ENCODE results near the gene SBSN. TPM values are rescaled to one million over a fixed set of nuclear protein-coding genes. Genes with fewer than 3 reads are reported as not detected.

SBSN gene
- total and polyA plus RNA-seq, 9 of the 15 experiments (the other 6 are each of a cell fraction or from before 2014, with no cell fraction given) = 0.05 TPM; not detected in 8

GRCh38 chr19:35545001-35545854 is 17.1 kb upstream of the SBSN start, which contains the start of gene TMEM147:
Gene TMEM147, plus strand, starts transcription at chr19:35545626. Its CDS starts 114 bp downstream, at chr19:35545740.
- H3K79me2 ChIP-seq (ENCODE audit: control insufficient read depth, insufficient read depth, low read length) = peaks cover 36% of the 10 kb centered on the region
- H3K27me3 ChIP-seq (ENCODE audit: control insufficient read depth in 2 of 2, insufficient read depth in 2 of 2, low read length in 2 of 2) = no peaks in the 10 kb centered on the region
- no peaks in the 10 kb centered on the region for H3K9me3 ChIP-seq (replicated peaks; ENCODE audit: control insufficient read depth, insufficient read depth, low read depth, low read length)
- peak within 1 kb of the TSS; percentile 100 for H3K4me2 ChIP-seq (ENCODE audit: insufficient read depth, low read length)
- peaks cover 57% of the 10 kb centered on the region; the same call in 2 of the 3 replicates for H3K36me3 ChIP-seq (ENCODE audit: control insufficient read depth, insufficient read depth, low read length)
- BruUV-seq (replicated peaks) = TSS peak; percentile 71
- ChIA-PET CTCF (ENCODE audit: low intra/inter-chr PET ratio) (interaction anchor here (0.6 to 1.5 kb wide), 2 partner anchors 97 to 171 kb away, joined by 3 to 4 read pairs; no protein-coding TSS in a partner anchor), POLR2A (no interaction called here)
- in situ Hi-C loops (cut with MboI) = no loop called here
- peak; percentile 97 for ATAC-seq
- intact Hi-C loops (cut with micrococcal nuclease) = no loop called here
- peak within 1 kb of the TSS; percentile 97 for H2AFZ ChIP-seq (ENCODE audit: low read depth, low read length)
- peak; percentile 81 for FAIRE-seq
- H3K9me1 ChIP-seq (ENCODE audit: control insufficient read depth, insufficient read depth, low read length) = peaks cover 13% of the 10 kb centered on the region
- H3K4me3 ChIP-seq = peak within 1 kb of the TSS; percentile 96
- peak; percentile 94 to 97 (median 96) for DNase-seq (ENCODE audit: extremely low read depth in 1 of 4, low spot score in 3 of 4)
- peaks cover 9% of the 10 kb centered on the region for H4K20me1 ChIP-seq (replicated peaks; ENCODE audit: control insufficient read depth, insufficient read depth, low read length)
- peaks cover 16 to 39% of the 10 kb centered on the region in 2 experiments; a peak in 4 of 5 replicates for H3K4me1 ChIP-seq (replicated peaks in 1 of 2; ENCODE audit: control insufficient read depth in 2 of 2, insufficient read depth in 2 of 2, low read length in 2 of 2)
- H3K27ac ChIP-seq (ENCODE audit: extremely low read depth, low read depth, low read length) = peak within 1 kb of the TSS; percentile 90
- 1% methylated on average over 55 of the region's 85 CpGs for WGBS (ENCODE audit: insufficient coverage, low coverage, missing lambda C conversion rate)
- H3K9ac ChIP-seq (ENCODE audit: insufficient read depth in 1 of 2, low read depth in 2 of 2, low read length in 2 of 2) = peak within 1 kb of the TSS; percentile 93
- TF ChIP-seq ZNF324 (CRISPR knock-in tag; IDR thresholded peaks at IDR 0.05) = no peak; the same call in 1 of the 2 replicates
- peak; percentile 25 for TF ChIP-seq HDAC2 (IDR thresholded peaks at IDR 0.05)
- TF ChIP-seq FOXM1 (IDR thresholded peaks at IDR 0.05; ENCODE audit: low read depth) = no peak
- 0 out of 2 replicates have a peak, but pooled peaks have one; percentile 22 for TF ChIP-seq FOXM1 (CRISPR knock-in tag; IDR thresholded peaks at IDR 0.05; ENCODE audit: low read depth)
- TF ChIP-seq EGR1 (conservative IDR thresholded peaks at IDR 0.05) = no peak
- no peak for TF ChIP-seq GATA2 (CRISPR knock-in tag; IDR thresholded peaks at IDR 0.05)
- TF ChIP-seq ZNF639 (CRISPR knock-in tag; conservative IDR thresholded peaks at IDR 0.05 in 1 of 2, IDR thresholded peaks at IDR 0.05 in 1 of 2) = peak in 1 of 2 experiments; percentile 54; a peak in 2 of 4 replicates
- TF ChIP-seq SIRT6 (IDR thresholded peaks at IDR 0.05; ENCODE audit: low read depth, low read length) = no peak
- peak in 1 of 2 experiments; percentile 78; a peak in 1 of 4 replicates for TF ChIP-seq UBTF (IDR thresholded peaks at IDR 0.05; ENCODE audit: borderline replicate concordance in 1 of 2, low read depth in 2 of 2, low read length in 2 of 2)
- TF ChIP-seq GTF2F1 (IDR thresholded peaks at IDR 0.05; ENCODE audit: low read depth, low read length) = no peak
- TF ChIP-seq BRF1 (IDR thresholded peaks at IDR 0.05; ENCODE audit: borderline replicate concordance, extremely low read depth, insufficient read length) = no peak
- no peak for TF ChIP-seq POLR2AphosphoS2 (IDR thresholded peaks at IDR 0.05; ENCODE audit: low read length)
- TF ChIP-seq E2F5 (CRISPR knock-in tag; IDR thresholded peaks at IDR 0.05) = no peak
- no peak for TF ChIP-seq RBM22 (IDR thresholded peaks at IDR 0.05; ENCODE audit: low read depth, low read length, poor library complexity, severe bottlenecking)
- TF ChIP-seq NR2C2 (CRISPR knock-in tag; IDR thresholded peaks at IDR 0.05) = no peak
- peak; percentile 70 for TF ChIP-seq NR2C2 (tag; IDR thresholded peaks at IDR 0.05)

All from K562 (cell line).